B cell (primary cell): ENCODE measurements around the gene OR5AR1.

Source experiments
- CTCF ChIP-seq: fragments of 200-600 bp; IDR thresholded peaks from one replicate; pipeline ENCODE4 v1.8.0; 2022; ENCODE audit warnings: antibody characterized with exemption, mild to moderate bottlenecking
- EZH2 ChIP-seq: IDR thresholded peaks from 2 replicates; pipeline ENCODE4 v1.6.1; 2012; ENCODE audit warnings: borderline replicate concordance, low read depth, mild to moderate bottlenecking, moderate library complexity, low read length; ENCODE audit not compliant: insufficient read depth, poor library complexity, severe bottlenecking

GRCh38 chr11:56670984-56671383 lies 7.5 kb downstream of the OR5AR1 start:
- TF ChIP-seq CTCF (no peak), EZH2 (no peak)
